ENCODE data around the gene WDR59.

The WDR59 gene

DNA sequence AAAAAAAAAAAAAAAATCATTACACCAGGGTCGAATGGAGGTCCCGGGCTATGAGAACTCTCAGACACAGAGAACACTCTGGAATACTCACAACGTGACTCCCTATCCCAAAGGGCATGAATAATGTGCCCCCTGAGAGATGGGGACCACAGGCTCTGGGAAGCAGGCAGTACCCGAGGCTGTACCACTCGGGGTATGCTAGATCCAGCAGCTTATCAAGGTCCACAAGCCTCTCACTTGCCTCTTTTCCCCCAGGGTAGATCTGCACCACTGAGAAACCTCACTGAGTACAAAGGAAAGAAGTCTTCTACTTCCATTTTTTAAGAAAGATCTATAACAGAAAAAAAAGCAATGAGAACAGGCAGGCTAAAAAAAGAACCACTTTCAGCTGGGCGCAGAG is 40.5 kb downstream of the WDR59 start:
- H3K4me1 ChIP-seq = no peaks in the 10 kb centered on the region
- H3K4me3 ChIP-seq = no peak overlapping the region
- TF ChIP-seq Cebpa-rat (IDR thresholded peaks at IDR 0.05) = no peak
- no peaks in the 10 kb centered on the region; the same call in 1 of the 2 replicates for H4K20me1 ChIP-seq
- H3K36me3 ChIP-seq = peaks cover 93% of the 10 kb centered on the region
- H3K9ac ChIP-seq = no peak overlapping the region
- no peak overlapping the region for H3K27ac ChIP-seq
- no peaks in the 10 kb centered on the region for H3K9me3 ChIP-seq
- H3K27me3 ChIP-seq = no peaks in the 10 kb centered on the region
- H3K4me2 ChIP-seq = no peak overlapping the region

DNA sequence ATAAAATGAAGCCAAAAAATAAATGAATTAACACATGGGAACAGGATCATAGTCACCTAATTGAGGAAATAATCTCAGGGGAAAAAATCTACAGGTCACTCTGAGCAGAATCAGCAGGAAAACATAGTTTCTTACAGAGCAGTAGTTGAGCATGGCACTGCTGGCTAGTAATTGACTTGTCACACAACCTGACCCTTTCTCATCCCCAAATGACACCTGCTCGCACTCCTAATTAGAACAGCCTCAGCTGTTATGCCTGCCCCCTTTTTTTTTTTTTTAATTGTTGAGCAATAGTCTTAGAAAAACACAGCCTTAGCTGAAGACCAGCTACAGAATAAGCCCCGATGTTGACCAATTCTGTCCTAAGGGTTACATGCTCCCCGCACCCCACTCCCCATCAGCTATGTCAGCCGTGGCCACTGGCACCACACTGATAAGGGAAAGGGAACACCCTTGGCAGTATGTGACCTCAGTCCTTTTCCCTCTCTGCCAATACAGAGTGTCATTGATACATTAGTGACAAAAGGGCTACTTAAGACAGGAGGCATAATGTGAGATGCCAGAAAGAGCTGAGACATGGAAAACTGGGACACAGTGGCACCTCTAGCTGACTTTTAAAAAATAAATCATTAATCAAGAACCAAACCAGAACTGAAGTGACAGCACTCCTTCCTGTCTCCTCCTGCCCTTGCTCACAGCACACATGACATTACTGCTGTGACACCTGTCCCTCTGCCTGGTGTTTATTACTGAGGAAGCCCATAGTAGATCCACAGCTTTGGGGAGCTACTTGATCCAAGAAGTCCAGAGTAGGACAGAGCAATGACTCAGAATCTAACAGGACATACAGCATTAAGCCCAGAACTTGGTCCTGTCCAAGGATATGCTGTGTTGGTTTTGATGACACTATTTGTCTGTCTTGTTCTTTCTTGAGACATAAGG is 41.7 kb downstream of the WDR59 start:
- H3K9ac ChIP-seq = no peak overlapping the region
- peaks cover 92% of the 10 kb centered on the region for H3K36me3 ChIP-seq
- 0 out of 2 replicates have a peak, but pooled peaks cover under 1% of the 10 kb centered on the region for H3K4me1 ChIP-seq
- H3K27me3 ChIP-seq = no peaks in the 10 kb centered on the region
- no peak overlapping the region for H3K4me2 ChIP-seq
- H4K20me1 ChIP-seq = no peaks in the 10 kb centered on the region; the same call in 1 of the 2 replicates
- TF ChIP-seq Cebpa-rat (IDR thresholded peaks at IDR 0.05) = no peak
- H3K9me3 ChIP-seq = no peaks in the 10 kb centered on the region
- H3K4me3 ChIP-seq = no peak overlapping the region
- no peak overlapping the region for H3K27ac ChIP-seq

DNA sequence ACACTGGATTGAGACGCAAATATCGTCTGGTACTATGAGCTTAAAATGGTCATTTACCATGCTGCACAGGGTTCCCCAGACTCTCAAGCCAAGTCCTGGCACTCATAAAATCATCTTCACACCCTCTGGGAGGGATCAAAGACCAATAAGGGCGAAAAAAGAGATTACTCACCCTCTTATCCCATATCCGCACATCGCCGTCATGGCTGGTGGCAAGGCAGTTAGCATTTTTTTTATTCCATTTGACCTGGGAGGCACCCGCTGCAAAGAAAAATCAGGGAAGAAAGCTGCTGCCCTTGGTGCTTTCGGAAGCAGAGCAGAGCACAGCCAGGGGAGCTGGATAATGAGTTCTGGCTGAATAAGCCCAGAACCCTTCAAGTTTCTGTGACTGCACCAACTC is 42.4 kb downstream of the WDR59 start:
- Histone ChIP-seq H3K4me2 (no peak overlapping the region), H3K4me3 (no peak overlapping the region), H3K9ac (no peak overlapping the region), H3K4me1 (peaks cover 7% of the 10 kb centered on the region), H4K20me1 (no peaks in the 10 kb centered on the region; the same call in 1 of the 2 replicates), H3K27ac (no peak overlapping the region), H3K27me3 (no peaks in the 10 kb centered on the region), H3K36me3 (peaks cover 92% of the 10 kb centered on the region), H3K9me3 (no peaks in the 10 kb centered on the region)
- no peak for TF ChIP-seq Cebpa-rat (IDR thresholded peaks at IDR 0.05)

DNA sequence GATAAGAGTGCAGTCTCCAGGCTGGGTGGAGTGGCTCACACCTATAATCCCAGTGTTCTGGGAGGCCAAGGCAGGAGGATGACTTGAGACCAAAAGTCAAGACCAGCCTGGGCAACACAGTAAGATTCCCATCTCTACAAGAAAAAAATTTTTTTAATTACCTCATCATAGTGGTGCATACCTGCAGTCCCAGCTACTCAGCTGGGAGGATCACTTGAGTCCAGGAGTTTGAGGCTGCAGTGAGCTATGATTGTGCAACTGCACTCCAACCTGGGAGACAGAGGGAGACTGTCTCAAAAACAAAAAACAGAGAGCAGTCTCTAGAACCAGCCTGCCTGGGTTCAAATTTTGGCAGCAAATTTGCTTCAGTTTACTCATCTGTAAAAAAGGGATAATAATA is 45.2 kb downstream of the WDR59 start:
- H3K4me1 ChIP-seq = peaks cover 19% of the 10 kb centered on the region
- no peak overlapping the region for H3K4me2 ChIP-seq
- H3K9ac ChIP-seq = no peak overlapping the region
- no peak for TF ChIP-seq Cebpa-rat (IDR thresholded peaks at IDR 0.05)
- H3K4me3 ChIP-seq = no peak overlapping the region
- no peak overlapping the region for H3K27ac ChIP-seq
- H3K9me3 ChIP-seq = no peaks in the 10 kb centered on the region
- peaks cover 89% of the 10 kb centered on the region for H3K36me3 ChIP-seq
- H4K20me1 ChIP-seq = no peaks in the 10 kb centered on the region; the same call in 1 of the 2 replicates
- no peaks in the 10 kb centered on the region for H3K27me3 ChIP-seq

DNA sequence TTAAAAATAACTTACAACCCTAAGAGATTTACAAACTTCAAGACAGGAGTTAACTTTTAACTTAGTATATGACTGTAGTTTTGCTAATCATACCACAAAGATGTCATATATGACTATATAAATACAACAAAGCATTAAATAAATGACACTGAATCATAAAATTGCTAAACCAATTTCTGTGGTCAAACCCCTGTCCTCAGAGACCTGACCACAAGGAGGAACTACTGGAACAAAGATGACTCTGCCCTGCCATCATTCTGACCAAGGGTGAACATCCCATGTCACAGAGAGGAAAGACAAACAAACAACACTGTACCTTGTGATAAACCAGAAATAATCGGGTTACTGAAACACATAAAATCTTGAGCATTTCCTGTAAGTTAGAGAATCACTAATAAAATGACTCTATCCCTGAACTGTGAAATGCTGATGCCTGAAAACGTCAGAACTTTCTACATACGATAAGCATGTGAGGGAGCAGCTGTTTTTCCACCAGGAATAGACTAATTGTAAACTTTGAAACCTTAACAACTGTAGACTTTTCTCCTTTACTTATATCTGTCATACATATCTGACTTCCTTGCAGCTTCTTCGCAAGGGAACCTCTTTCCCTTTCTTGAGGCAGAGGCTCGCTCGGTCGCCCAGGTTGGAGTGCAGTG is 47.9 kb downstream of the WDR59 start:
- Histone ChIP-seq H3K4me1 (peaks cover 19% of the 10 kb centered on the region), H3K36me3 (peaks cover 78% of the 10 kb centered on the region), H3K9ac (no peak overlapping the region), H3K4me3 (no peak overlapping the region), H3K27me3 (no peaks in the 10 kb centered on the region), H3K9me3 (no peaks in the 10 kb centered on the region), H3K27ac (no peak overlapping the region), H4K20me1 (no peaks in the 10 kb centered on the region), H3K4me2 (peak overlapping the region; percentile 38)
- TF ChIP-seq Cebpa-rat (IDR thresholded peaks at IDR 0.05) = no peak

DNA sequence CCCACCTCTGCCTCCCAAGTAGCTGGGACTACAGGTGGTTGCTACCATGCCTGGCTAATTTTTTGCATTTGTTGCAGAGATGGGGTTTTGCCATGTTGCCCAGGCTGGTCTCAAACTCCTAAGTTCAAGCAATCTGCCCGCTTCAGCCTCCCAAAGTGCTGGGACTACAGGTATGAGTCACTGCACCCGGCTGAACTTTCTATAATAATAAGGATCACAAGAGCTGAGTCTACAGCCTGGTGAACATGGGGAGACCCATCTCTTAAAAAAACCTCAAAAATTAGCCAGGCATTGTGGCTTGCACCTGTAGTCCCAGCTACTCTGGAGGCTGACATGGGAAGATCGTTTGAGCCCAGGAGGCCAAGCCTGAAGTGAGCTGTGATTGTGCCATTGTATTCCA is 53.5 kb downstream of the WDR59 start:
- Histone ChIP-seq H3K36me3 (peaks cover 68% of the 10 kb centered on the region), H3K9ac (no peak overlapping the region), H3K4me2 (no peak overlapping the region), H3K9me3 (no peaks in the 10 kb centered on the region), H4K20me1 (no peaks in the 10 kb centered on the region), H3K27me3 (no peaks in the 10 kb centered on the region), H3K4me1 (peaks cover 1% of the 10 kb centered on the region; the same call in 1 of the 2 replicates), H3K4me3 (no peak overlapping the region), H3K27ac (no peak overlapping the region)
- no peak for TF ChIP-seq Cebpa-rat (IDR thresholded peaks at IDR 0.05)

DNA sequence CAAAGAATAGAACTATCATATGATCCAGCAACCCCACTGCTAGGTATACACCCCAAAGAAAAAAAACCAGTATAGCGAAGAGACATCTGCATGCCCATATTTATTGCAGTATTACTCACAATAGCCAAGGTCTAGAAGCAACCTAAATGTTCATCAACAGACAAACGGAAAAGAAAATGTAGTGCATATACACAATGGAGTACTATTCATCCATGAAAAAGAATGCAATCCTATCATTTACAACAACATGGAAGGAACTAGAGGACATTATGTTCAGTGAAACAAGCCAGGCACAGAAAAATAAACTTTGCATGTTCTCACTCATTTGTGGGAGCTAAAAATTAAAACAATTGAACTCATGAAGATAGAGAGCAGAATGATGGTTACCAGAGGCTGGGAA is 55.3 kb downstream of the WDR59 start:
- no peaks in the 10 kb centered on the region for H4K20me1 ChIP-seq
- peaks cover 64% of the 10 kb centered on the region for H3K36me3 ChIP-seq
- no peak overlapping the region for H3K27ac ChIP-seq
- no peaks in the 10 kb centered on the region for H3K27me3 ChIP-seq
- no peak for TF ChIP-seq Cebpa-rat (IDR thresholded peaks at IDR 0.05)
- no peaks in the 10 kb centered on the region for H3K4me1 ChIP-seq
- H3K4me3 ChIP-seq = no peak overlapping the region
- H3K9me3 ChIP-seq = no peaks in the 10 kb centered on the region
- no peak overlapping the region for H3K9ac ChIP-seq
- H3K4me2 ChIP-seq = no peak overlapping the region

DNA sequence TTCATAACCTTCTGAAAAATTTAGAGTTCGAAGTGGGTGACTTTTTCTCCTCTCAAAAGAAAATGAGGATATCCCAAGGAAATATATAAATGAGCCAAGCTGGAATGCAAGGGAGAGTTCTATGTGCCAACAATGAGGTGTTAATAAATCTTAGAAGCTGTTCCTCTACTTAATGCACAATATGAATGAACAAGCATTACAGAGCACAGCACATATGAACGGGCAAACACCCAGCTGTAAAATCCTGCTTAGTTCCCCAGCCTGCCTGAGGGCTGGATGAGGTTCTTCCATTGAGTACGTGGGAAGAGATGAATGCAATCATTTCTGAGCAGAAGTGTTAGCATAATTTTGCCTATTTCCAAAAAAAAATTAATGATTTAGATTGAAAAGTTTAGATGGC is 58.1 kb downstream of the WDR59 start:
- no peaks in the 10 kb centered on the region for H3K9me3 ChIP-seq
- no peaks in the 10 kb centered on the region for H4K20me1 ChIP-seq
- H3K36me3 ChIP-seq = peaks cover 75% of the 10 kb centered on the region
- no peak overlapping the region for H3K4me2 ChIP-seq
- no peak overlapping the region for H3K27ac ChIP-seq
- no peak overlapping the region for H3K9ac ChIP-seq
- no peaks in the 10 kb centered on the region for H3K27me3 ChIP-seq
- TF ChIP-seq Cebpa-rat (IDR thresholded peaks at IDR 0.05) = no peak
- H3K4me1 ChIP-seq = no peaks in the 10 kb centered on the region
- no peak overlapping the region for H3K4me3 ChIP-seq

DNA sequence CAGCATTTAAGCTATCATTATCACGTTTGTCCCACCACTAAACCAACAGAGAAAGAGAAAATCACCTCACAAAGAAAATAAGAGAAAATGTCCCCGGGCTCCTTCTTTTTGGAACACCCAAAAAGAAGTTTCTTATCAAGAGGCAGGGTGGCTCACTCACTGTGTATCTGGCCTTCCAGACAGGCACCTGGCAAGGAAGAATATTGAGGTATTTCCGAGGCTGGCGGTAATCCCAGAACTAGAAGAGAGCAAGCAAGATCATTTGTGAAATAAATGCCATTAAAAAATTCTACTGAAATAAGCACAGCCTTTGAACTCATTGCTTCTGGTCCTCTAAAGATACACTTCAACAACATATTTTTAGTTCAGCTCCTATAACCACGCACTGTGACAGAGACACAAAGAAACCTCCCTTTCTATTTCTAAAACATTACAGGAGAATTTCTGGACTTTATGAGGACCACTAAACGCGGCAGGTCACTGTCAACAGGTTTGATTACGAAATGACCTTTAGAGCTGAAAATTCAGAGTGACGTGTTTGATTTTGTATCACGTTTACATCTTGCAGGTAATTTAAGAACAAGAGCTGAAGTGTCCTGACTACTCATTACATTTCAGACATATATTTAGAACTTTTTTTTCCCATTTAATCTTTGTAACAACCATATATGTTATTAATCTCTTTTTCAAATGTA is 61.0 kb downstream of the WDR59 start:
- Histone ChIP-seq H3K27me3 (no peaks in the 10 kb centered on the region), H4K20me1 (no peaks in the 10 kb centered on the region), H3K9me3 (no peaks in the 10 kb centered on the region), H3K36me3 (peaks cover 80% of the 10 kb centered on the region), H3K4me2 (no peak overlapping the region), H3K9ac (no peak overlapping the region), H3K27ac (no peak overlapping the region), H3K4me3 (no peak overlapping the region), H3K4me1 (0 out of 2 replicates have a peak, but pooled peaks cover 2% of the 10 kb centered on the region)
- no peak for TF ChIP-seq Cebpa-rat (IDR thresholded peaks at IDR 0.05)

All from BLaER1 (cell line).